H1 (cell line): ENCODE results near the gene CCSAP. TPM values are rescaled to one million over a fixed set of nuclear protein-coding genes. Genes with fewer than 3 reads are reported as not detected.

Experiments
- CTCF ChIA-PET: fragments of 300-600 bp; sonication (Branson Sonifier 250); formaldehyde crosslinking; loops from one replicate; lab custom pipeline; 2021; ENCODE audit not compliant: partially characterized antibody; lab: Charles Lee
- POLR2A ChIA-PET: fragments of 300-600 bp; sonication (Branson Sonifier 250); formaldehyde crosslinking; loops from one replicate; lab custom pipeline; 2021; ENCODE audit warnings: inconsistent platforms; ENCODE audit not compliant: partially characterized antibody; lab: Charles Lee
- DNase-seq, 2 experiments: peaks; one replicate each; pipeline versions ENCODE4 v3.0.0 to v3.0.0-alpha.2; 2010 to 2022; ENCODE audit warnings: low spot score in 2 of 2, low read depth in 1 of 2, mixed read lengths in 1 of 2
- FAIRE-seq: peaks from 2 replicates; lab custom pipeline; 2011; peaks lifted over from hg19 to GRCh38; lab: Jason Lieb, UNC
- H2AFZ ChIP-seq: 2 replicates; pipeline ENCODE4 v1.8.1; 2012; ENCODE audit warnings: low read length, inconsistent platforms
- H2AK5ac ChIP-seq: 2 replicates; pipeline ENCODE4 v1.6.1; 2013; ENCODE audit warnings: low read depth, low read length
- H2BK120ac ChIP-seq: replicated peaks from 2 replicates; pipeline ENCODE3; 2013; ENCODE audit warnings: low read depth, low read length, inconsistent platforms
- H2BK12ac ChIP-seq: 2 replicates; pipeline ENCODE4 v1.6.1; 2013; ENCODE audit warnings: low read depth, low read length
- H2BK15ac ChIP-seq: 2 replicates; pipeline ENCODE4 v1.6.1; 2013; ENCODE audit warnings: low read length
- H2BK20ac ChIP-seq: 2 replicates; pipeline ENCODE4 v1.6.1; 2013; ENCODE audit warnings: low read length
- H2BK5ac ChIP-seq: 2 replicates; pipeline ENCODE4 v1.6.1; 2013; ENCODE audit warnings: low read depth, low read length
- H3K14ac ChIP-seq: 2 replicates; pipeline ENCODE4 v1.6.1; 2013; ENCODE audit warnings: inconsistent platforms; ENCODE audit not compliant: insufficient read length
- H3K18ac ChIP-seq: 2 replicates; pipeline ENCODE4 v1.6.1; 2013; ENCODE audit warnings: low read length; ENCODE audit errors: extremely low read depth
- H3K23ac ChIP-seq: 2 replicates; pipeline ENCODE4 v1.6.1; 2013; ENCODE audit warnings: inconsistent platforms; ENCODE audit not compliant: insufficient read length
- H3K23me2 ChIP-seq: 2 replicates; pipeline ENCODE4 v1.6.1; 2013; ENCODE audit warnings: low read depth, low read length
- H3K27ac ChIP-seq: 2 replicates; pipeline ENCODE4 v1.6.1; 2011; ENCODE audit warnings: low read depth, low read length, inconsistent platforms
- H3K27me3 ChIP-seq, 4 experiments: replicated peaks in 1 of 4; 1 replicate in 1 of 4; 2 replicates in 3 of 4; pipeline versions ENCODE4 v1.6.1 to v1.8.1; 2011 to 2013; ENCODE audit warnings: low read length in 3 of 4, mild to moderate bottlenecking in 3 of 4, inconsistent platforms in 2 of 4, mixed read lengths in 2 of 4, moderate library complexity in 1 of 4; ENCODE audit not compliant: control insufficient read depth in 3 of 4, insufficient read depth in 3 of 4; ENCODE audit errors: extremely low read depth in 1 of 4
- H3K36me3 ChIP-seq, 4 experiments: 2 replicates each; pipeline versions ENCODE4 v1.6.1 to v1.8.1; 2011 to 2013; ENCODE audit warnings: mild to moderate bottlenecking in 4 of 4, low read length in 3 of 4, moderate library complexity in 2 of 4, control low read depth in 1 of 4, inconsistent platforms in 1 of 4; ENCODE audit not compliant: insufficient read depth in 4 of 4, control insufficient read depth in 2 of 4
- H3K4ac ChIP-seq: replicated peaks from 2 replicates; pipeline ENCODE3; 2013; ENCODE audit warnings: low read length, low read depth, mixed read lengths, inconsistent platforms; ENCODE audit not compliant: insufficient read length
- H3K4me1 ChIP-seq, 4 experiments: replicated peaks in 1 of 4; 1 replicate in 1 of 4; 2 replicates in 3 of 4; pipeline versions ENCODE4 v1.6.1 to v1.8.1; 2011 to 2013; ENCODE audit warnings: low read length in 3 of 4, inconsistent platforms in 2 of 4, mixed read lengths in 1 of 4; ENCODE audit not compliant: insufficient read depth in 4 of 4, control insufficient read depth in 3 of 4
- H3K4me2 ChIP-seq, 2 experiments: 2 replicates each; pipeline versions ENCODE4 v1.6.1 to v1.8.1; 2011 to 2013; ENCODE audit warnings: low read depth in 2 of 2, low read length in 2 of 2, control low read depth in 1 of 2, inconsistent platforms in 1 of 2, mild to moderate bottlenecking in 1 of 2; ENCODE audit not compliant: insufficient read depth in 1 of 2
- H3K4me3 ChIP-seq, 4 experiments: fragments of 200-600, 300-600 bp in 1 of 4; sonication (generic), shearing (Covaris generic), sonication (Bioruptor Twin) in 1 of 4; 2 replicates each; pipeline versions ENCODE4 v1.5.1 to v1.8.1; 2011 to 2016; ENCODE audit warnings: low read length in 4 of 4, low read depth in 3 of 4, control low read depth in 2 of 4, inconsistent platforms in 2 of 4, mild to moderate bottlenecking in 2 of 4, mixed read lengths in 1 of 4, moderate library complexity in 1 of 4; ENCODE audit not compliant: insufficient read depth in 2 of 4; ENCODE audit errors: extremely low read depth in 1 of 4
- H3K56ac ChIP-seq: replicated peaks from 2 replicates; pipeline ENCODE3; 2013; ENCODE audit warnings: low read depth, mild to moderate bottlenecking, mixed read lengths, low read length, inconsistent platforms; ENCODE audit not compliant: insufficient read length
- H3K79me1 ChIP-seq: 2 replicates; pipeline ENCODE4 v1.6.1; 2013; ENCODE audit warnings: low read depth, low read length, control low read depth
- H3K79me2 ChIP-seq, 2 experiments: 2 replicates each; pipeline versions ENCODE4 v1.6.1 to v1.8.1; 2012 to 2013; ENCODE audit warnings: low read length in 2 of 2, mild to moderate bottlenecking in 2 of 2, inconsistent platforms in 1 of 2; ENCODE audit not compliant: insufficient read depth in 2 of 2, control insufficient read depth in 1 of 2
- H3K9ac ChIP-seq, 4 experiments: replicated peaks in 1 of 4; 1 replicate in 1 of 4; 2 replicates in 3 of 4; pipeline versions ENCODE4 v1.6.1 to v1.8.1; 2011 to 2013; ENCODE audit warnings: low read depth in 3 of 4, low read length in 3 of 4, control low read depth in 2 of 4, mild to moderate bottlenecking in 2 of 4, moderate library complexity in 2 of 4, inconsistent platforms in 1 of 4; ENCODE audit errors: extremely low read depth in 1 of 4
- H3K9me3 ChIP-seq, 2 experiments: 2 replicates each; pipeline versions ENCODE4 v1.6.1 to v1.8.1; 2012 to 2013; ENCODE audit warnings: mild to moderate bottlenecking in 2 of 2, moderate library complexity in 2 of 2, control low read depth in 1 of 2, inconsistent platforms in 1 of 2, low read depth in 1 of 2, low read length in 1 of 2, mixed read lengths in 1 of 2; ENCODE audit not compliant: insufficient read depth in 2 of 2
- H4K20me1 ChIP-seq, 2 experiments: replicated peaks in 1 of 2; 2 replicates each; pipeline versions ENCODE3 to v1.8.1; 2011 to 2013; ENCODE audit warnings: inconsistent platforms in 2 of 2, low read length in 2 of 2, mild to moderate bottlenecking in 1 of 2; ENCODE audit not compliant: insufficient read depth in 2 of 2, control insufficient read depth in 1 of 2
- H4K5ac ChIP-seq: 2 replicates; pipeline ENCODE4 v1.6.1; 2013; ENCODE audit warnings: low read length, low read depth, mixed read lengths, inconsistent platforms; ENCODE audit not compliant: insufficient read length
- H4K8ac ChIP-seq: 2 replicates; pipeline ENCODE4 v1.8.0; 2013; ENCODE audit warnings: mild to moderate bottlenecking, moderate library complexity, low read length, inconsistent platforms; ENCODE audit not compliant: insufficient read depth; ENCODE audit errors: extremely low read depth
- H4K91ac ChIP-seq: replicated peaks from 2 replicates; pipeline ENCODE3; 2013; ENCODE audit warnings: low read length, mixed read lengths, inconsistent platforms; ENCODE audit not compliant: insufficient read length
- HDAC6 ChIP-seq: IDR thresholded peaks from one replicate; pipeline ENCODE4 v1.7.1; 2012; ENCODE audit warnings: low read depth, mild to moderate bottlenecking, inconsistent platforms, low read length, moderate library complexity
- JUND ChIP-seq: IDR thresholded peaks from 2 replicates; pipeline ENCODE4 v1.6.1; 2011; ENCODE audit warnings: mild to moderate bottlenecking, improper control_type of control experiment, low read length
- SP1 ChIP-seq: IDR thresholded peaks from 2 replicates; pipeline ENCODE4 v1.6.1; 2011; ENCODE audit warnings: low read depth, low read length
- WGBS, 2 experiments: shearing (Covaris generic) in 1 of 2; methylation state at CpG; one replicate each; pipeline versions ENCODE4 v1.1.6 to v1.1.7; 2013 to 2015; ENCODE audit warnings: low lambda C conversion rate in 2 of 2, mixed read lengths in 2 of 2, inconsistent platforms in 1 of 2, low coverage in 1 of 2, missing lambda C conversion rate in 1 of 2; ENCODE audit not compliant: insufficient replicate concordance in 2 of 2, insufficient coverage in 1 of 2, insufficient read length in 1 of 2; ENCODE audit errors: extremely low coverage in 1 of 2, missing lambda C conversion rate in 1 of 2; 5-methylcytosine and 5-hydroxymethylcytosine counted together
- polyA plus RNA-seq, 7 experiments: library from polyadenylated mRNA; depleted of rRNA in 3 of 7; stranded (reverse) in 5 of 7; unstranded in 2 of 7; fragments of >200 nt in 5 of 7; fragments of 200-250 nt in 2 of 7; gene quantifications; 1 replicate in 5 of 7; 2 replicates in 1 of 7; 4 replicates in 1 of 7; pipeline versions ENCODE4 v1.2.1 to v1.2.3, GENCODE V29; 2011 to 2013; ENCODE audit warnings: missing spikeins in 2 of 7, mixed read lengths in 2 of 7
- total RNA-seq: library from RNA; stranded (reverse); fragmentation: NEBNext Ultra II Directional; extraction: Animal tissue kit (Norgen Biotek cat#: 25700); gene quantifications from 2 replicates; pipeline ENCODE4 v1.2.1, GENCODE V29; 2021
- TF ChIP-seq, protein P1 (sequence below): IDR thresholded peaks from 2 replicates; pipeline ENCODE4 v1.6.1; 2012; ENCODE audit warnings: inconsistent platforms

The CCSAP gene
- total and polyA plus RNA-seq, 2 of the 8 experiments (the other 6 are each of a cell fraction or from before 2014, with no cell fraction given), result 3.5 to 17.2 TPM

DNA sequence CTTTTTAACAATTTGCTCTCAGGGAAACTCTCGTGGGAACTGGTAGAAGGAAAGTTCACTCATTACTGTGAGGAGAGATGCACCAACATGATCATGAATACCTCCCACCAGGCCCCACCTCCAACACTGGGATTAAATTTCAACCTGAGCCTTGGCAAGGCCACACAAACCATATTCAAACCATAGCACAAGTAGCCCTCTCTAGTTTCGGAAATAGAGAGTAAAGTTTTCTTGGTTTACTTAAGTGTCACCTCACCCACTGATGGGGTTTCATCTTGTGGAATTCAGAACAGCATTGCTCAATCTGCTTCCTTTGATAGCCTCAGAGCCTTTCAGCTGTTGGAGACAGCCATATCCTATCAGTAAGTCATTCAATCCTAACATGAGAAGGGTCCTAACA lies 25.5 kb upstream of the CCSAP start:
- Histone ChIP-seq H3K18ac (no peak overlapping the region), H2BK12ac (no peak overlapping the region), H3K36me3 (no peaks in the 10 kb centered on the region), H2BK15ac (0 out of 2 replicates have a peak overlapping the region, but pooled peaks have one; percentile 73), H3K27ac (no peak overlapping the region), H4K5ac (no peak overlapping the region), H3K4ac (no peak overlapping the region), H2BK20ac (no peak overlapping the region), H2BK120ac (no peak overlapping the region), H3K4me1 (no peaks in the 10 kb centered on the region), H2AK5ac (no peak overlapping the region), H3K56ac (no peak overlapping the region), H3K14ac (no peak overlapping the region), H4K8ac (no peak overlapping the region), H3K9ac (no peak overlapping the region), H3K79me2 (no peaks in the 10 kb centered on the region), H2BK5ac (no peak overlapping the region), H3K27me3 (no peaks in the 10 kb centered on the region; a peak in 3 of 7 replicates), H3K4me3 (no peak overlapping the region), H4K91ac (no peak overlapping the region), H3K23ac (no peak overlapping the region), H2AFZ (no peak overlapping the region), H3K9me3 (no peaks in the 10 kb centered on the region), H4K20me1 (no peaks in the 10 kb centered on the region), H3K4me2 (no peak overlapping the region), H3K79me1 (no peaks in the 10 kb centered on the region), H3K23me2 (no peaks in the 10 kb centered on the region)
- ChIA-PET POLR2A (no interaction called here), CTCF (no interaction called here)
- DNase-seq (peak in 1 of 2 experiments; percentile 26), FAIRE-seq (no peak)
- 83% methylated on average over 2 of the region's 2 CpGs; no CpG with 5 or more reads in 1 of the 2 experiments for WGBS, 2 experiments
- TF ChIP-seq JUND, result no peak
- TF ChIP-seq SP1, result no peak
- TF ChIP-seq, protein P1, sequence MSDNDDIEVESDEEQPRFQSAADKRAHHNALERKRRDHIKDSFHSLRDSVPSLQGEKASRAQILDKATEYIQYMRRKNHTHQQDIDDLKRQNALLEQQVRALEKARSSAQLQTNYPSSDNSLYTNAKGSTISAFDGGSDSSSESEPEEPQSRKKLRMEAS, result no peak
- no peak for TF ChIP-seq HDAC6
